Left hindlimb (tissue), 1 donor: ENCODE results near the gene TMEM18.
A peak's percentile ranks its signal among the peaks of the same experiment; 100 is the strongest.
"Not testable (repeated sequence)": the region's sequence is repeated elsewhere in the genome, so short reads cannot be mapped to it uniquely, and the experiment has no call there.

Experiments
- DNase-seq: peaks from one replicate; pipeline ENCODE4 v3.0.0-alpha.2; 2018

Gene TMEM18

DNA sequence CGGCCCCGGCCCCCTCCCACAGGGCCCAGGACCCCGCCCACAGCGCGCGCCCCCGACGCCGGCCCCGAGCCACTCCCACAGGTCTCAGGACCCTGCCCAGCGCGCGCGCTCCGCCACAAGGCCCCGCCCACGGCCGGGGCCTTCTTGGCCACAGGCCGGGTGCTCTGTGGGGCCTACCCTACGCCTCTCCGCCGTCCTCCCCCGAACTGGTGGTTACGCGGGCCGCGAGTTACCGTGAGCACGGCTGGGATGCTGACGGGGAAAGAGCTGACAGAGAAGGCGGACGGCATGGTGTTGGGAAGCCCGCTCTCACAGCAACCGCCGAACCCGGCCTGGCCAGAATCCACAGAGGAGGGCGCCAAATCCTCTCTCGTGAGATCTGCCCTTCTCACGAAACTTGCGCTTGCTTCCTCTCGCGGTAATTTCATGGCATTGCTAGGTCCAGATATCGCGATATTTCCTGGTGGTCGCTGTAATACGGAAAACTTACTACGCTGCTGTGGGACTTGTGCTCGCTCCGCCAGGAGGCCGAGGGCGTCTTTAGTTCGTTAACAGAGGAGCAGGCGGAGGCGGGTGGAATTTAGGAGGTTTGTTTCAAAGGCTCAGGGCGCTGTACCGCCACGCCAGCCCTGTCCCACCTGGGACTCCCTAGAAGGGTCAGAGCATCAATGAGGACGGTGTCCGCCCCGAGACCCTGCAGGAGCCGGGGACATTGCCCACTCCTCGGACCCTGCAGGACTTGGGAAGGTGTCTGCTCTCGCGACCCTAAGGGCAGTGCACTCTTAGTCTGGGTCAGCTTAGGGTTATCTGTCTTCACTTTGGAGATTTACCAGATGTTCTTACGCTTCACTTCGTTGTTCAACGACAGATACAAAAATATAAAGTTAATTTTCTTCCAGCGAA, at the start of gene TMEM18:
Gene TMEM18, minus strand, starts transcription at position 351 of the 903 bp plus-strand sequence. Its CDS starts 61 bp downstream, at position 290.
- DNase-seq, result peak; percentile 97

- DNase-seq, result no peak
Observed at GRCh38 chr2:726169-726568, 49.0 kb upstream of the TMEM18 start.

GRCh38 chr2:725468-725867, 48.3 kb upstream of the TMEM18 start:
- DNase-seq, result no peak

DNA sequence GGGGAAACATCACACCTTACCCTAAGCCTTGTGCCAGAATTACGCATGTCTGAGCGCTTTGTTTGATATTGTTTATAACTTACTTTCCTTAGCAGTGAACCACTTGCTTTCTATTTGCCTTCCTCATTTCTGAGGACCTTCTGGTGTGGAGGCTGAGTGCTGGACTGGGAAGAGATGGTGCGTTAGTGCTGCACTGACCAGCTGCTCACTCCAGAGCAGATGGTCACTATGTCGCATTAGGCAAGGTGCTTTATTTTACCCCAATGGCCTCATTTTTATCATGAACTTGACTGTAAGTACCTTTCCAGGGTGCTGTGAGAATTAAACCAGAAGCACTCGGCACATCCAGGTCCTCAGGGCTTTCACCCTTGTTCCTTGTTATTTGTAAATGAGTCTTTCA, 46.6 kb upstream of the TMEM18 start:
- no peak for DNase-seq

DNA sequence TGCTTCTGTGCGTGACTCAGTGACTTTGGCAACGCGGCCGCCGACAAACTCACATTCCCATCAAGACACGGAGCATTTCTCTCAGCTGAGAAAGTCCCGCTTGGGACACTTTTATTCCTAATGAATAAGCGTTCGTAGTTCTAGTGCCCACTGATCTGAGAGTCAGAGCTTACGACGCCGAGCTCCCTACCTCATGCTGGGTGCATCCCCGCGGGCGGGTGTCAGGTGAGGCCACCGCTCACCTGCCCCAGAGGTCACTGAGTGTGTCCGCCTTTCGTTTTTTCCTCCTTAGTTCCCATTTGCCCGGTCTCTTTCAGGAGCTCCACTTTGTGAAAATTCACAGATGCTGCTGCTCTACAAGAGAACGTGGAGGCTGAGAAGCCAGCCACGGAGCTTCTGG, 43.6 kb upstream of the TMEM18 start:
- DNase-seq, result no peak

GRCh38 chr2:719734-720133, 42.5 kb upstream of the TMEM18 start:
- DNase-seq, result no peak

DNA sequence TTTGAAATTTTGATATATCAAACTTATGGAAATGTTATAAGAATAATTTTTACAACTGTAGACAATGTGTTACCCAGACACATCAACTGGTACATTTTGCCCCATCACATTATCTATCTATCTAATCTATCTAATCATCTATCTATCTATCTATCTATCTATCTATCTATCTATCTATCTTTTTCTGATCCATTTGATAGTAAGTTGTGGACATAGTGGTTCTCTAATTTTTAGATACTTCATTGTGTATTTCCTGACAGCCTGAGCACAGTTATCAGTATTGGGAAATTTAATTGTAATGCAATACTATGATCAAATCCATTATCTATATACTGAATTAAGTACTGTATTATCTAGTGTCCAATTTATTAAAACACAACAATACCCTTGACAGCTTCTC, 42.0 kb upstream of the TMEM18 start:
- no peak for DNase-seq

GRCh38 chr2:717661-718060, 40.5 kb upstream of the TMEM18 start:
- DNase-seq, result no peak

GRCh38 chr2:715854-716560, 38.8 kb upstream of the TMEM18 start:
- DNase-seq, result no peak

- DNase-seq, result no peak
Observed at GRCh38 chr2:715038-715437, 37.8 kb upstream of the TMEM18 start.

GRCh38 chr2:714005-714741, 37.0 kb upstream of the TMEM18 start:
- no peak for DNase-seq

GRCh38 chr2:710867-711665, 33.9 kb upstream of the TMEM18 start:
- DNase-seq, result no peak

DNA sequence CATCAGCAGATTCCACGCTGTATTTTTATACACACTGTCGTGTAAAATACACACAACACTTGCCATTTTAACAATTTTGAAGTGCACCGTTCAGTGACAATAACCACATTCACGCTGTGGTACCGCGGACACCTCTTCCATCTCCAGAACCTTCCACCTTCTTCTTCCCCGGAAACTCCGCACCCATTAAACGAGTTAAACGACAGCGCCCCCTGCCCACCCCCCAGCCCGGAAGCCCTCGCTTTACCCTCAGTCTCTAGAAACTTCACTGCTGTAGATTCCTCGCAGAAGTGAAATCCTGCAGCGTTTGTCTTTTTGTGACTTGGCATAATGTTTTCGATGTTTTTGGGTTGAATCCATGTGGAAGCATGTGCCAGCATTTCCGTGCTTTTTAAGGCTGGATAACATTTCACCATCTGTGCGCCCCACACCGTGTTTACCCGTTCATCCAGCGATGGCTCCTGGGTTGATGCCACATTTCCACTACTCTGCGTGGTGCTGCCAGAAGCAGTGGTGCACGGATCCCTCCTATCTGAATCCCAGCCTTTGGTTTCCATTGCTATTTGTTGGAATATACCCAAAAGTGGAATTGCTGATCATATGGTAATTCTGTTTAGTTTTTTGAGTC, 32.0 kb upstream of the TMEM18 start:
- peak; percentile 78 for DNase-seq

- DNase-seq, result no peak
Observed at GRCh38 chr2:708667-709066, 31.5 kb upstream of the TMEM18 start.

- DNase-seq, result no peak
Observed at GRCh38 chr2:705971-706511, 28.8 kb upstream of the TMEM18 start.

DNA sequence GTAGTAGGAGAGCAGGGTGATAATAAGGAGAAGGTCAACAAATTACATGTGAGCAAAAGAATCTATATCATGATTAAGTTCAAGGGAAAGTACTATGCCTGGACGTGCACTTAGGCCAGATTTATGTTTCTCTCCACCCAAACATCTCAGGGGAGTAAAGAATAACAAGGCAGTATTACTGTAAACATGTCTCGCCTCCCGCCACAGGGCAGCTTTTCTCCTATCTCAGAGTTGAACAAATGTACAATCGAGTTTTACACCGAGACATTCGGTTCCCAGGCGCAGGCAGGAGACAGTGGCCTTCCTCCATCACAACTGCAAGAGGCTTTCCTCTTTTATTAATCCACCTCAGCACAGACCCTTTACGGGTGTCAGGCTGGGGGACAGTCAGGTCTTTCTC, 25.6 kb upstream of the TMEM18 start:
- DNase-seq, result not testable (repeated sequence)

DNA sequence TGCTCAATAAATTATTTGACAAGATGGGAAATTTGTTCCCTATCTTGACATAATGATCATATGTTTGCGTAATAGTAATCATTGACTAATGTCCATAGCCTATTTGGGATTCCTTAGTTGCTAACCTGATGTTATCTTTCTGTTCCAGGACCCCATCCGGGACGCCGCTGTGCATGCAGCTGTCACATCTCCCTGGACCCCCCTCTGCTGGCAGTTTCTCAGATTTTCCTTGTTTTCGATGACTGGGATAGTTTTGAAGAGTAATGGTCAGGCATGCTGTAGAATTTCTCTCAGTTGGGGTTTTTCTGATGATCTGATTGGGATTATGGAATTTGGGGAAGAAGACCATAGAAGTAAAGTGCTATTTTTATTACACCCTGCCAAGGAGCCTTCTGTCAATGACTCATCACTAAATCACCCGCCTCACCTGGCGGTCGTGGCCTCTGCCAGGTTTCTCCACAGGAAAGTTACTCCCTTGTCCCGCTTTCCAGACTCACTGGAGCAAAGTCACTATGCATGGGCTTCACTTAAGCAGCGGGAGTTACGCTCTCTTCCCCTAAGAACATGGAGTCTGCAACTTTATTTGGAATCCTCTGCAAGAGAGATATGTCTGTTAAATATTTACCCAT, 19.9 kb upstream of the TMEM18 start:
- no peak for DNase-seq

- no peak for DNase-seq
Observed at GRCh38 chr2:696463-696862, 19.3 kb upstream of the TMEM18 start.

GRCh38 chr2:694906-695510, 17.8 kb upstream of the TMEM18 start:
- no peak for DNase-seq

- DNase-seq, result no peak
Observed at GRCh38 chr2:694174-694573, 17.0 kb upstream of the TMEM18 start.

GRCh38 chr2:693606-694005, 16.4 kb upstream of the TMEM18 start:
- DNase-seq, result no peak
